ENCODE measurements around the gene PTX4. TPM values are rescaled to one million over a fixed set of nuclear protein-coding genes. Genes with fewer than 3 reads are reported as not detected.

Gene PTX4
- total RNA-seq, 3 donors from 2014 or later = not detected

- Histone ChIP-seq H3K4me1 (peaks cover 6 to 12% of the 10 kb centered on the region in 2 donors), H3K27ac (no peak overlapping the region), H3K36me3 (peaks cover 16% of the 10 kb centered on the region), H3K9me3 (no peaks in the 10 kb centered on the region), H3K4me3 (no peak overlapping the region), H3K27me3 (no peaks in the 10 kb centered on the region)
- intact Hi-C loops (cut with DNase I; ENCODE audit: low total_unique reads) = no loop called here
- TF ChIP-seq POLR2AphosphoS5 (IDR thresholded peaks at IDR 0.05) (no peak), CTCF (IDR thresholded peaks at IDR 0.05) (no peak), POLR2A (IDR thresholded peaks at IDR 0.05) (no peak)
- no peak for DNase-seq (ENCODE audit: low spot score in 2 of 2)
Observed at GRCh38 chr16:1496464-1496863, 7.7 kb upstream of the PTX4 start.

GRCh38 chr16:1495889-1496262 is 7.1 kb upstream of the PTX4 start:
- no peak for DNase-seq (ENCODE audit: low spot score in 2 of 2)
- H3K4me1 ChIP-seq = peaks cover 6 to 12% of the 10 kb centered on the region in 2 donors
- TF ChIP-seq POLR2AphosphoS5 (IDR thresholded peaks at IDR 0.05) = no peak
- no peak for TF ChIP-seq POLR2A (IDR thresholded peaks at IDR 0.05)
- TF ChIP-seq CTCF (IDR thresholded peaks at IDR 0.05) = no peak

GRCh38 chr16:1495211-1495888 is 6.6 kb upstream of the PTX4 start:
- DNase-seq (ENCODE audit: low spot score in 2 of 2) = no peak
- peaks cover 6 to 12% of the 10 kb centered on the region in 2 donors for H3K4me1 ChIP-seq
- no peaks in the 10 kb centered on the region for H3K9me3 ChIP-seq
- H3K36me3 ChIP-seq = peaks cover 14% of the 10 kb centered on the region
- H3K4me3 ChIP-seq = no peak overlapping the region
- intact Hi-C loops (cut with DNase I; ENCODE audit: low total_unique reads) = no loop called here
- peak overlapping the region in 1 of 2 donors; percentile 7 for H3K27ac ChIP-seq
- TF ChIP-seq POLR2AphosphoS5 (IDR thresholded peaks at IDR 0.05) (no peak), CTCF (IDR thresholded peaks at IDR 0.05) (no peak), POLR2A (IDR thresholded peaks at IDR 0.05) (no peak)
- H3K27me3 ChIP-seq = no peaks in the 10 kb centered on the region

More at GRCh38 chr16:1495889-1496262, 7.1 kb upstream of the PTX4 start:
- no peak overlapping the region for H3K4me3 ChIP-seq
- peaks cover 16% of the 10 kb centered on the region for H3K36me3 ChIP-seq
- intact Hi-C loops (cut with DNase I; ENCODE audit: low total_unique reads) = no loop called here
- H3K27me3 ChIP-seq = no peaks in the 10 kb centered on the region
- no peak overlapping the region for H3K27ac ChIP-seq
- no peaks in the 10 kb centered on the region for H3K9me3 ChIP-seq

- TF ChIP-seq CTCF (IDR thresholded peaks at IDR 0.05) = no peak
- H3K27ac ChIP-seq = peak overlapping the region in 1 of 2 donors; percentile 7
- H3K4me1 ChIP-seq = peaks cover 6 to 12% of the 10 kb centered on the region in 2 donors
- no peak for DNase-seq (ENCODE audit: low spot score in 2 of 2)
- no peaks in the 10 kb centered on the region for H3K9me3 ChIP-seq
- no peaks in the 10 kb centered on the region for H3K27me3 ChIP-seq
- intact Hi-C loops (cut with DNase I; ENCODE audit: low total_unique reads) = no loop called here
- peak overlapping the region in 2 of 3 donors; percentile 76 to 95 for H3K4me3 ChIP-seq
- H3K36me3 ChIP-seq = peaks cover 7% of the 10 kb centered on the region
Observed at GRCh38 chr16:1494711-1495110, 6.0 kb upstream of the PTX4 start.

GRCh38 chr16:1494129-1494640 is 5.4 kb upstream of the PTX4 start:
- intact Hi-C loops (cut with DNase I; ENCODE audit: low total_unique reads) = no loop called here
- Histone ChIP-seq H3K9me3 (no peaks in the 10 kb centered on the region), H3K36me3 (peaks cover 6% of the 10 kb centered on the region), H3K27me3 (no peaks in the 10 kb centered on the region), H3K4me3 (peak overlapping the region; percentile 76 to 95 (median 88)), H3K27ac (peak overlapping the region in 1 of 2 donors; percentile 90), H3K4me1 (peaks cover 6 to 12% of the 10 kb centered on the region in 2 donors)
- TF ChIP-seq POLR2AphosphoS5 (IDR thresholded peaks at IDR 0.05) = no peak
- TF ChIP-seq CTCF (IDR thresholded peaks at IDR 0.05) = peak in 2 of 3 donors; percentile 14 to 20
- TF ChIP-seq POLR2A (IDR thresholded peaks at IDR 0.05) = no peak
- no peak for DNase-seq (ENCODE audit: low spot score in 2 of 2)
